SK-N-SH (cell line): Measurements from ENCODE around the gene GJA3. TPM values are rescaled to one million over a fixed set of nuclear protein-coding genes. Genes with fewer than 3 reads are reported as not detected.

Source experiments
- FOXJ3 ChIP-seq: sonication (generic); formaldehyde crosslinking; IDR thresholded peaks from 2 replicates; pipeline ENCODE4 v1.5.1; 2020; ENCODE audit warnings: mild to moderate bottlenecking, missing genetic modification reagents
- FOXM1 ChIP-seq: IDR thresholded peaks from 2 replicates; pipeline ENCODE4 v1.4.0; 2012; ENCODE audit warnings: low read depth, mild to moderate bottlenecking
- MEF2A ChIP-seq: IDR thresholded peaks from 2 replicates; pipeline ENCODE4 v1.4.0; 2012; ENCODE audit warnings: low read depth, borderline replicate concordance
- NRF1 ChIP-seq: IDR thresholded peaks from 2 replicates; pipeline ENCODE4 v1.6.1; 2012; ENCODE audit warnings: low read depth, mild to moderate bottlenecking, low read length
- RAD21 ChIP-seq: IDR thresholded peaks from 2 replicates; pipeline ENCODE4 v1.6.1; 2012; ENCODE audit warnings: mild to moderate bottlenecking, low read length
- RFX5 ChIP-seq: IDR thresholded peaks from 2 replicates; pipeline ENCODE4 v1.6.1; 2012; ENCODE audit warnings: mild to moderate bottlenecking, improper control_type of control experiment, low read length
- RXRA ChIP-seq: IDR thresholded peaks from 2 replicates; pipeline ENCODE4 v1.4.0; 2012; ENCODE audit warnings: low read depth, mild to moderate bottlenecking, borderline replicate concordance
- TCF12 ChIP-seq: IDR thresholded peaks from 2 replicates; pipeline ENCODE4 v1.4.0; 2012
- TEAD4 ChIP-seq: IDR thresholded peaks from 2 replicates; pipeline ENCODE4 v1.4.0; 2012; ENCODE audit warnings: mild to moderate bottlenecking, borderline replicate concordance; ENCODE audit not compliant: insufficient read depth
- YY1 ChIP-seq: IDR thresholded peaks from 2 replicates; pipeline ENCODE4 v1.4.0; 2012; ENCODE audit warnings: low read depth, mild to moderate bottlenecking
- polyA plus RNA-seq, 3 experiments: library from polyadenylated mRNA; depleted of rRNA; stranded (reverse); fragments of >200 nt; gene quantifications; 2 replicates each; pipeline ENCODE4 v1.2.3, GENCODE V29; 2012
- TF ChIP-seq, protein P1 (sequence below): fragments of 150-350 bp; IDR thresholded peaks from 2 replicates; pipeline ENCODE4 v1.6.1; 2017; ENCODE audit warnings: antibody characterized with exemption, low read length, low read depth, borderline replicate concordance
- TF ChIP-seq, protein P2 (sequence below): IDR thresholded peaks from 2 replicates; pipeline ENCODE4 v1.6.1; 2012; ENCODE audit warnings: mild to moderate bottlenecking, low read depth, low read length, moderate library complexity
- TF ChIP-seq, protein P3 (sequence below): fragments of 200-600 bp; sonication (generic); IDR thresholded peaks from 2 replicates; pipeline ENCODE4 v1.6.1; 2017; ENCODE audit warnings: antibody characterized with exemption, mild to moderate bottlenecking, moderate library complexity
- TF ChIP-seq, protein P4 (sequence below): IDR thresholded peaks from 2 replicates; pipeline ENCODE4 v1.4.0; 2012; ENCODE audit warnings: low read depth, borderline replicate concordance
- TF ChIP-seq, protein P5 (sequence below): IDR thresholded peaks from 2 replicates; pipeline ENCODE4 v1.4.0; 2012; ENCODE audit warnings: low read depth

GJA3 gene
- polyA plus RNA-seq, 1 of the 3 experiments (the other 2 are of a cell fraction), result not detected

DNA sequence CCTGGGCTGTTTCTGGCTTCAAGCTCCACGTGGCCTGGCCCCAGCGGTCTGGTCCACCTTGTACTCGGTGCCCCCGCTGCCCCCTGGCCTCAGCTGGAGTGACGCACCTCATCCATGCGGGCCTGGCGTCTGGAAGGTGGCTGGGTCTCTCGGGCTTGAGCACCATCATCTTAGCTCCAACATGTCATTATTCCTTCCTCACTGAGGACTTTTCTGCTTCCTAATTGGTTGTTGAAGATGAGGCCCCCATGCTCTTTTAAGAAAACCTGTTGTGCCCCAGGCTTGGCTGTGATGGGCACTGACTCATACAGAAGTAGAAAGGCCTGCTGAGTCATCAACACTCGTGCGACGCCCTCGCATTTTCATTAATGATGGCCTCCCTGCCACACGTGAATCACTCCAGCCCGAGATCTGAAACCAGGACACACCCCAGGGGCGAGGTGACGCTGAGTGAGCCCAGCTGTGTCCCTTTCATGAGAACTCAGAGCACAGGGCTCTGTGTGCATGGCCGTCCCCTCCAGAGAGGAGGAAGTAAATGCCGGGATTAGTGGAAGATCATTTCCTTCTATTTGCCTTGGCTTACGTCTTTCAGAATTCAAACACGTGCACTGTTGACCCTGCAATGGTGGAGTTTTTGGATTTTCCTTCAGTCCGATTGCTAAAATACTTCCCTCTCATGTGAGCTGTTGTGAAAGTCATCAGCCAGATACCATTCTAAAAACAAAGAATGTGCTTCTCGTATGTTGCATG, 14.0 kb upstream of the GJA3 start (continued):
- TF ChIP-seq, protein P1, sequence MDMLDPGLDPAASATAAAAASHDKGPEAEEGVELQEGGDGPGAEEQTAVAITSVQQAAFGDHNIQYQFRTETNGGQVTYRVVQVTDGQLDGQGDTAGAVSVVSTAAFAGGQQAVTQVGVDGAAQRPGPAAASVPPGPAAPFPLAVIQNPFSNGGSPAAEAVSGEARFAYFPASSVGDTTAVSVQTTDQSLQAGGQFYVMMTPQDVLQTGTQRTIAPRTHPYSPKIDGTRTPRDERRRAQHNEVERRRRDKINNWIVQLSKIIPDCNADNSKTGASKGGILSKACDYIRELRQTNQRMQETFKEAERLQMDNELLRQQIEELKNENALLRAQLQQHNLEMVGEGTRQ, result no peak
- TF ChIP-seq RAD21 (no peak), RXRA (no peak), TCF12 (peak; percentile 32; the same call in 1 of the 2 replicates), FOXJ3 (CRISPR knock-in tag) (no peak), TEAD4 (no peak), FOXM1 (no peak), NRF1 (no peak), RFX5 (no peak), MEF2A (no peak), YY1 (no peak)
- TF ChIP-seq, protein P2, sequence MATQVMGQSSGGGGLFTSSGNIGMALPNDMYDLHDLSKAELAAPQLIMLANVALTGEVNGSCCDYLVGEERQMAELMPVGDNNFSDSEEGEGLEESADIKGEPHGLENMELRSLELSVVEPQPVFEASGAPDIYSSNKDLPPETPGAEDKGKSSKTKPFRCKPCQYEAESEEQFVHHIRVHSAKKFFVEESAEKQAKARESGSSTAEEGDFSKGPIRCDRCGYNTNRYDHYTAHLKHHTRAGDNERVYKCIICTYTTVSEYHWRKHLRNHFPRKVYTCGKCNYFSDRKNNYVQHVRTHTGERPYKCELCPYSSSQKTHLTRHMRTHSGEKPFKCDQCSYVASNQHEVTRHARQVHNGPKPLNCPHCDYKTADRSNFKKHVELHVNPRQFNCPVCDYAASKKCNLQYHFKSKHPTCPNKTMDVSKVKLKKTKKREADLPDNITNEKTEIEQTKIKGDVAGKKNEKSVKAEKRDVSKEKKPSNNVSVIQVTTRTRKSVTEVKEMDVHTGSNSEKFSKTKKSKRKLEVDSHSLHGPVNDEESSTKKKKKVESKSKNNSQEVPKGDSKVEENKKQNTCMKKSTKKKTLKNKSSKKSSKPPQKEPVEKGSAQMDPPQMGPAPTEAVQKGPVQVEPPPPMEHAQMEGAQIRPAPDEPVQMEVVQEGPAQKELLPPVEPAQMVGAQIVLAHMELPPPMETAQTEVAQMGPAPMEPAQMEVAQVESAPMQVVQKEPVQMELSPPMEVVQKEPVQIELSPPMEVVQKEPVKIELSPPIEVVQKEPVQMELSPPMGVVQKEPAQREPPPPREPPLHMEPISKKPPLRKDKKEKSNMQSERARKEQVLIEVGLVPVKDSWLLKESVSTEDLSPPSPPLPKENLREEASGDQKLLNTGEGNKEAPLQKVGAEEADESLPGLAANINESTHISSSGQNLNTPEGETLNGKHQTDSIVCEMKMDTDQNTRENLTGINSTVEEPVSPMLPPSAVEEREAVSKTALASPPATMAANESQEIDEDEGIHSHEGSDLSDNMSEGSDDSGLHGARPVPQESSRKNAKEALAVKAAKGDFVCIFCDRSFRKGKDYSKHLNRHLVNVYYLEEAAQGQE, result no peak
- TF ChIP-seq, protein P3, sequence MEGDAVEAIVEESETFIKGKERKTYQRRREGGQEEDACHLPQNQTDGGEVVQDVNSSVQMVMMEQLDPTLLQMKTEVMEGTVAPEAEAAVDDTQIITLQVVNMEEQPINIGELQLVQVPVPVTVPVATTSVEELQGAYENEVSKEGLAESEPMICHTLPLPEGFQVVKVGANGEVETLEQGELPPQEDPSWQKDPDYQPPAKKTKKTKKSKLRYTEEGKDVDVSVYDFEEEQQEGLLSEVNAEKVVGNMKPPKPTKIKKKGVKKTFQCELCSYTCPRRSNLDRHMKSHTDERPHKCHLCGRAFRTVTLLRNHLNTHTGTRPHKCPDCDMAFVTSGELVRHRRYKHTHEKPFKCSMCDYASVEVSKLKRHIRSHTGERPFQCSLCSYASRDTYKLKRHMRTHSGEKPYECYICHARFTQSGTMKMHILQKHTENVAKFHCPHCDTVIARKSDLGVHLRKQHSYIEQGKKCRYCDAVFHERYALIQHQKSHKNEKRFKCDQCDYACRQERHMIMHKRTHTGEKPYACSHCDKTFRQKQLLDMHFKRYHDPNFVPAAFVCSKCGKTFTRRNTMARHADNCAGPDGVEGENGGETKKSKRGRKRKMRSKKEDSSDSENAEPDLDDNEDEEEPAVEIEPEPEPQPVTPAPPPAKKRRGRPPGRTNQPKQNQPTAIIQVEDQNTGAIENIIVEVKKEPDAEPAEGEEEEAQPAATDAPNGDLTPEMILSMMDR, result no peak
- TF ChIP-seq, protein P4, sequence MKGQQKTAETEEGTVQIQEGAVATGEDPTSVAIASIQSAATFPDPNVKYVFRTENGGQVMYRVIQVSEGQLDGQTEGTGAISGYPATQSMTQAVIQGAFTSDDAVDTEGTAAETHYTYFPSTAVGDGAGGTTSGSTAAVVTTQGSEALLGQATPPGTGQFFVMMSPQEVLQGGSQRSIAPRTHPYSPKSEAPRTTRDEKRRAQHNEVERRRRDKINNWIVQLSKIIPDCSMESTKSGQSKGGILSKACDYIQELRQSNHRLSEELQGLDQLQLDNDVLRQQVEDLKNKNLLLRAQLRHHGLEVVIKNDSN, result no peak
- TF ChIP-seq, protein P5, sequence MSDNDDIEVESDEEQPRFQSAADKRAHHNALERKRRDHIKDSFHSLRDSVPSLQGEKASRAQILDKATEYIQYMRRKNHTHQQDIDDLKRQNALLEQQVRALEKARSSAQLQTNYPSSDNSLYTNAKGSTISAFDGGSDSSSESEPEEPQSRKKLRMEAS, result peak; percentile 38; the same call in 1 of the 2 replicates
